PFSK-1 (cell line): Measurements from ENCODE around the gene PLXNC1.

Experiments
- FOXP2 ChIP-seq: optimal IDR thresholded peaks from 2 replicates; pipeline ENCODE3; 2011; ENCODE audit warnings: borderline replicate concordance, control low read depth, inconsistent platforms; ENCODE audit not compliant: insufficient read depth; ENCODE audit errors: extremely low read length, extremely low read depth
- POLR2AphosphoS5 ChIP-seq: IDR thresholded peaks from 2 replicates; pipeline ENCODE4 v1.6.1; 2012; ENCODE audit warnings: low read depth, mild to moderate bottlenecking, control low read depth, low read length, moderate library complexity
- SIN3A ChIP-seq: IDR thresholded peaks from 2 replicates; pipeline ENCODE4 v1.6.1; 2012; ENCODE audit warnings: mild to moderate bottlenecking, low read length, moderate library complexity, borderline replicate concordance; ENCODE audit not compliant: insufficient read depth
- TAF1 ChIP-seq: IDR thresholded peaks from 2 replicates; pipeline ENCODE4 v1.6.1; 2012; ENCODE audit warnings: low read length, control low read depth, borderline replicate concordance; ENCODE audit not compliant: insufficient read depth
- TF ChIP-seq, protein P1 (sequence below), 2 experiments: IDR thresholded peaks; 2 replicates each; pipeline versions ENCODE4 v1.6.1 to v1.8.0; 2011 to 2012; ENCODE audit warnings: low read depth in 2 of 2, low read length in 2 of 2, control low read depth in 1 of 2, inconsistent platforms in 1 of 2, mild to moderate bottlenecking in 1 of 2, moderate library complexity in 1 of 2; ENCODE audit not compliant: insufficient read depth in 1 of 2

The PLXNC1 gene

DNA sequence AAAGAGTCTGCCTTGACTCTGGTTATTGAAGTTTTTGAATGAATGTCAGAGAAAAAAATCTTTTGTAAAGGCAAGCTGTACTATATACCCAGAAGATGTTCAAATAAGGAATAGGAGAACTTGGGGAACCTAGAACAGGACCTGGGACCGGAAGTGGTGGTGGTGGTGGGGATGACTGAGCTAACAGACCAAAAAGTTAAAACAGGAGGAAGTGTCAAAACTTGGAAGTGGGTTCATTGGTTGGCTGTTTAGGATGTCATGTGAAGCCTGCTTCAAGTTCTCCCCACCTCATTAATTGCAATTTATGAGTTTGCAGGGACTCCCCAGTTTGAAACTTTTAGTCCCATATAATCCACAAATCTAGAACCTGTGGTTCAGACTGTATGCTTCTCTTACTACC, 26.2 kb downstream of the PLXNC1 start:
- no peak for TF ChIP-seq FOXP2
- TF ChIP-seq TAF1 = no peak
- no peak for TF ChIP-seq POLR2AphosphoS5
- TF ChIP-seq SIN3A = no peak
- TF ChIP-seq, protein P1, sequence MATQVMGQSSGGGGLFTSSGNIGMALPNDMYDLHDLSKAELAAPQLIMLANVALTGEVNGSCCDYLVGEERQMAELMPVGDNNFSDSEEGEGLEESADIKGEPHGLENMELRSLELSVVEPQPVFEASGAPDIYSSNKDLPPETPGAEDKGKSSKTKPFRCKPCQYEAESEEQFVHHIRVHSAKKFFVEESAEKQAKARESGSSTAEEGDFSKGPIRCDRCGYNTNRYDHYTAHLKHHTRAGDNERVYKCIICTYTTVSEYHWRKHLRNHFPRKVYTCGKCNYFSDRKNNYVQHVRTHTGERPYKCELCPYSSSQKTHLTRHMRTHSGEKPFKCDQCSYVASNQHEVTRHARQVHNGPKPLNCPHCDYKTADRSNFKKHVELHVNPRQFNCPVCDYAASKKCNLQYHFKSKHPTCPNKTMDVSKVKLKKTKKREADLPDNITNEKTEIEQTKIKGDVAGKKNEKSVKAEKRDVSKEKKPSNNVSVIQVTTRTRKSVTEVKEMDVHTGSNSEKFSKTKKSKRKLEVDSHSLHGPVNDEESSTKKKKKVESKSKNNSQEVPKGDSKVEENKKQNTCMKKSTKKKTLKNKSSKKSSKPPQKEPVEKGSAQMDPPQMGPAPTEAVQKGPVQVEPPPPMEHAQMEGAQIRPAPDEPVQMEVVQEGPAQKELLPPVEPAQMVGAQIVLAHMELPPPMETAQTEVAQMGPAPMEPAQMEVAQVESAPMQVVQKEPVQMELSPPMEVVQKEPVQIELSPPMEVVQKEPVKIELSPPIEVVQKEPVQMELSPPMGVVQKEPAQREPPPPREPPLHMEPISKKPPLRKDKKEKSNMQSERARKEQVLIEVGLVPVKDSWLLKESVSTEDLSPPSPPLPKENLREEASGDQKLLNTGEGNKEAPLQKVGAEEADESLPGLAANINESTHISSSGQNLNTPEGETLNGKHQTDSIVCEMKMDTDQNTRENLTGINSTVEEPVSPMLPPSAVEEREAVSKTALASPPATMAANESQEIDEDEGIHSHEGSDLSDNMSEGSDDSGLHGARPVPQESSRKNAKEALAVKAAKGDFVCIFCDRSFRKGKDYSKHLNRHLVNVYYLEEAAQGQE (IDR thresholded peaks at IDR 0.05; ENCODE audit: insufficient read depth in 1 of 2, low read depth in 2 of 2, low read length in 2 of 2) = no peak

DNA sequence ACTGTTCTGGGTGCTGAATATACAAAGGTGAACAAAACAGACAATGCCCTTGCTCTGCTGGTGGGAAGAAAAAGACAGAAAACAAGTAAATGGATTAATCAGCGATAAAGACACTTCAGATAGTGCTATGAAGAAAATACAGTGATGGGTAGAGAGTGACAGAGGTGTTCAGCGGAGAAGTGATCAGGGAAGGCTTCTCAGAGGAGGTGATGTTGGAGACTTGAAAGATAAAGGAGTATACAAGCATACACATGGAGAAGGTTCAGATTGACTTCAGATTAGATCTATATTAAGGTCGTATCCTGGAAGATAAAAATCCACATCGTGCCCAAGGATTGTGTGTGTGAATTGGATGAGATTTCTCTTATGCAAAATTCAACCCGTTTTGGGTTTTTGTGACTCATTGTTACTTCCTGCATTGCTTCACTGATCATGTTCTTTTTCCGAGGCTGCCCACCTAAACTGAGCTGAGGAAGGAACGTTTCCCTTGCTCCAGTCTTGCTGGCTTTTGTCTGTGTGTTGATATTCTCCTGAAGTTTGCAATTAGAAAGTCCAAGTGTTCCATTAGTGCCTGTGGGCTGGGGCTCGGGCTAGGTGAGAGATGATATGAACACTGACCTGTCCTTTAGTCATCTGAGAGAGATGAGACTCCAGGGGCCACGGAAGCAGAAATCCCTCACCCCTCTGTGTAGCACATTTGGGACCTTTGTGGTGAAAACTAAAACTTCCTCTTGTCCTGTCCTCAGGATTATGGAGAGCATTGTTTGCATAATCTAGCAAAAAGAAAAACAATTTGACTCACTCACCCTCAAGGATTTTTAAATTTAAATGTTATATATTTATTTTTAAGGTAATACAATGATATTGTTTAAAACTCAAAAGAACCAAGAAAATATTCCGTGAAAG, 27.6 kb downstream of the PLXNC1 start:
- TF ChIP-seq POLR2AphosphoS5 (no peak), SIN3A (no peak), TAF1 (no peak), FOXP2 (no peak)
- TF ChIP-seq, protein P1 (IDR thresholded peaks at IDR 0.05; ENCODE audit: insufficient read depth in 1 of 2, low read depth in 2 of 2, low read length in 2 of 2) = no peak

GRCh38 chr12:94178054-94178453, 29.7 kb downstream of the PLXNC1 start:
- TF ChIP-seq TAF1 = no peak
- TF ChIP-seq, protein P1 (IDR thresholded peaks at IDR 0.05; ENCODE audit: insufficient read depth in 1 of 2, low read depth in 2 of 2, low read length in 2 of 2) = no peak
- TF ChIP-seq SIN3A = no peak
- no peak for TF ChIP-seq POLR2AphosphoS5
- TF ChIP-seq FOXP2 = no peak

- TF ChIP-seq SIN3A (no peak), TAF1 (no peak), POLR2AphosphoS5 (no peak), FOXP2 (no peak)
- TF ChIP-seq, protein P1 (IDR thresholded peaks at IDR 0.05; ENCODE audit: insufficient read depth in 1 of 2, low read depth in 2 of 2, low read length in 2 of 2) = no peak
Observed at GRCh38 chr12:94178882-94179281, 30.5 kb downstream of the PLXNC1 start.
